Measurements from ENCODE around the gene GRAMD2A. TPM values are rescaled to one million over a fixed set of nuclear protein-coding genes. Genes with fewer than 3 reads are reported as not detected.

The GRAMD2A gene
- total RNA-seq, 3 donors from 2014 or later, result 0.98 to 8.0 (median 2.5) TPM

DNA sequence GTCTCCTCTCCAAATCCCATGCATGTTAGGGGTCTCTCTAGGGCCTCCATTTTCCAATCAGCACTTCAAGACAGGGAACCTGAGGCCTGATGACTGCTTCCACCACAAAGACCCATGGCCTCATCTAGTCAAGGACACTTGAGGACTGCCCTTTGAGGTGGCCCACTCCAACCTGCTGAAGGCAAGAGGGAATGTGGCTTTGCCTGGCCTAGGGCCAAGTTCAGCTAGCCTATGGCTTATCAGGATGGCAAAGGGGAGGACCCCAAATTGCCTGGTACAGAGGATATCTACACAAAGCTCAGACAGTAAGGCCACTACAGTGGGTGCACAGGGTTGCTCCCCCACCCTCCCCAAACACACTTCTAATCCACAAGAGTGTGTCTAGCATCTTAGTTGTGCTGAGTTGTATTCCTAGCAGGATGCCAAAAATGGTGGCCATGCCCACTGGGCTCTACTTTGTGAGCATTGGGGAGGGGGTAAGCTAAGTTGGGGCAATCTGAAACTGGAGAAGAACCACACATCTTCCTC is 10.0 kb upstream of the GRAMD2A start:
- peaks cover 47% of the 10 kb centered on the region for H3K36me3 ChIP-seq (ENCODE audit: low read depth)
- TF ChIP-seq, protein P1, sequence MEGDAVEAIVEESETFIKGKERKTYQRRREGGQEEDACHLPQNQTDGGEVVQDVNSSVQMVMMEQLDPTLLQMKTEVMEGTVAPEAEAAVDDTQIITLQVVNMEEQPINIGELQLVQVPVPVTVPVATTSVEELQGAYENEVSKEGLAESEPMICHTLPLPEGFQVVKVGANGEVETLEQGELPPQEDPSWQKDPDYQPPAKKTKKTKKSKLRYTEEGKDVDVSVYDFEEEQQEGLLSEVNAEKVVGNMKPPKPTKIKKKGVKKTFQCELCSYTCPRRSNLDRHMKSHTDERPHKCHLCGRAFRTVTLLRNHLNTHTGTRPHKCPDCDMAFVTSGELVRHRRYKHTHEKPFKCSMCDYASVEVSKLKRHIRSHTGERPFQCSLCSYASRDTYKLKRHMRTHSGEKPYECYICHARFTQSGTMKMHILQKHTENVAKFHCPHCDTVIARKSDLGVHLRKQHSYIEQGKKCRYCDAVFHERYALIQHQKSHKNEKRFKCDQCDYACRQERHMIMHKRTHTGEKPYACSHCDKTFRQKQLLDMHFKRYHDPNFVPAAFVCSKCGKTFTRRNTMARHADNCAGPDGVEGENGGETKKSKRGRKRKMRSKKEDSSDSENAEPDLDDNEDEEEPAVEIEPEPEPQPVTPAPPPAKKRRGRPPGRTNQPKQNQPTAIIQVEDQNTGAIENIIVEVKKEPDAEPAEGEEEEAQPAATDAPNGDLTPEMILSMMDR (IDR thresholded peaks at IDR 0.05), result no peak
- DNase-seq, result no peak
- H3K9me3 ChIP-seq, result no peaks in the 10 kb centered on the region
- ATAC-seq, result no peak
- H3K4me1 ChIP-seq (ENCODE audit: low read depth), result no peaks in the 10 kb centered on the region
- no peak overlapping the region for H3K4me3 ChIP-seq
- intact Hi-C loops (cut with DNase I, micrococcal nuclease), result no loop called here

DNA sequence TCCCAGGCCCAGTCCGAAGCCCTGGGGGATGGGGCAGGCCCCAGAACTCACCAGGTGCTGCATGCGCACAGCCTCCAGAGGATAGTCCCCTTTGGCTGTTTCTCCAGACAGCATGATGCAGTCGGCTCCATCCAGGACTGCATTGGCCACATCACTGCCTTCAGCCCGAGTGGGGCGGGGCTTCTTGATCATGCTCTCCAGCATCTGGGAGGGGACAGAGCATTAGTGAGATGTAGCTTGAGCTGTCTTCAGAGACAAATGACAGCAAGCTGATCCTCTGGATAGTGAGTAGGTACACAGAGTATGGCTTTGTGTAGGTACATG is 9.1 kb upstream of the GRAMD2A start:
- TF ChIP-seq, protein P1 (IDR thresholded peaks at IDR 0.05), result no peak
- H3K36me3 ChIP-seq (ENCODE audit: low read depth), result peaks cover 52% of the 10 kb centered on the region
- ATAC-seq (no peak), DNase-seq (no peak)
- no peaks in the 10 kb centered on the region for H3K9me3 ChIP-seq
- no peak overlapping the region for H3K4me3 ChIP-seq
- H3K4me1 ChIP-seq (ENCODE audit: low read depth), result no peaks in the 10 kb centered on the region
- intact Hi-C loops (cut with DNase I, micrococcal nuclease), result no loop called here

- TF ChIP-seq, protein P1 (IDR thresholded peaks at IDR 0.05), result no peak
- intact Hi-C loops (cut with DNase I, micrococcal nuclease), result no loop called here
- DNase-seq, result no peak
Measured at GRCh38 chr15:72205896-72206676, 8.5 kb upstream of the GRAMD2A start.

GRCh38 chr15:72205273-72205672 is 7.7 kb upstream of the GRAMD2A start:
- intact Hi-C loops (cut with DNase I, micrococcal nuclease), result no loop called here
- H3K4me3 ChIP-seq, result no peak overlapping the region
- TF ChIP-seq, protein P1 (IDR thresholded peaks at IDR 0.05), result no peak
- peaks cover 55% of the 10 kb centered on the region for H3K36me3 ChIP-seq (ENCODE audit: low read depth)
- DNase-seq (no peak), ATAC-seq (no peak)
- peaks cover under 1% of the 10 kb centered on the region for H3K4me1 ChIP-seq (ENCODE audit: low read depth)
- no peaks in the 10 kb centered on the region for H3K9me3 ChIP-seq

More at GRCh38 chr15:72205896-72206676, 8.5 kb upstream of the GRAMD2A start:
- no peak overlapping the region for H3K4me3 ChIP-seq
- H3K4me1 ChIP-seq (ENCODE audit: low read depth), result no peaks in the 10 kb centered on the region
- H3K36me3 ChIP-seq (ENCODE audit: low read depth), result peaks cover 56% of the 10 kb centered on the region
- H3K9me3 ChIP-seq, result no peaks in the 10 kb centered on the region
- ATAC-seq, result no peak

- Histone ChIP-seq H3K9me3 (no peaks in the 10 kb centered on the region), H3K36me3 (ENCODE audit: low read depth) (peaks cover 46% of the 10 kb centered on the region), H3K4me1 (ENCODE audit: low read depth) (peaks cover 7% of the 10 kb centered on the region), H3K4me3 (no peak overlapping the region)
- intact Hi-C loops (cut with DNase I, micrococcal nuclease), result loop anchor here in 1 of 2 donors (5.0 kb wide), 1 partner anchor 74 kb away; no protein-coding TSS in a partner anchor
- ATAC-seq (no peak), DNase-seq (peak in 1 of 3 donors; percentile 45)
- TF ChIP-seq, protein P1 (IDR thresholded peaks at IDR 0.05), result no peak
Measured at GRCh38 chr15:72203507-72203837, 5.9 kb upstream of the GRAMD2A start.

All from mucosa of descending colon (tissue), 3 donors.